GM19099 (cell line): ENCODE results near the gene HGD.

Experiments
- POLR2A ChIP-seq: IDR thresholded peaks from 3 replicates; pipeline ENCODE4 v1.6.1; 2011; ENCODE audit warnings: low read depth; ENCODE audit not compliant: insufficient read length; ENCODE audit errors: extremely low read depth

Gene HGD

DNA sequence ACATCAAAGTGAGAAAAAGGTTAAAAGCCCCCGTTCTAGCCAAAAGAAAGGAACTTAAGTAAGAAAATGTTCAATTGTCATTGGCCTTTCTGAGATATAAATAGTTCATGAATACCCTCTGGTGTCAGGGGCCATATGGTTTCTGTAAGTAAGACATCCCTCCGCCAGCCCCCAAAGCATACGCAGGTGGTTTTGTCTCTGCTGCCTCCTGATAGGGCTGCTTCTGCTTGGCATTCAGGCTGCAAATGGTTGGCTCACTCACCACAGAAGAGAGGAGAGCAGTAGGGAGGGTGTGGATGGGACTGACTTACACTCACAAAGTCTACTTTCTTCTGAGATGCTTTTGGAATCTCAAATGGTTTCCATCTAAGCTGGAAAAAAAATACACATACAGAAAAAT lies 29.8 kb downstream of the HGD start:
- TF ChIP-seq POLR2A = no peak

DNA sequence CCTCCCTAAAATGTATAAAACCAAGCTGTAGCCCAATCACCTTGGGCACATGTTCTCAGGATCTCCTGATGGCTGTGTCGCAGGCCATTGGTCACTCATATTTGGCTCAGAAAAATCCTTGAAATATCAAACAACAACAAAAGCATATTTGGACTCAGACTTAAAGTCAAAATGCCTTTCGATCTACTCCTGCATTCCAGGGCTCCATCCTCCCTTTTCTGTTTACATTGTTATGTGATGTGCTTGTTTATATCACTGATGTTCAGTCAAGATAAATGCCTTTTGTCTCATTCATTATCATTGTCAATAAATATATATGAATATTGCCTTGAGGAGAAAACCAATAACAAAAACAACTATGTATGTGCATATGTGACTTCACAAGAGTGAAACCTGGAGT lies 31.7 kb downstream of the HGD start:
- no peak for TF ChIP-seq POLR2A

DNA sequence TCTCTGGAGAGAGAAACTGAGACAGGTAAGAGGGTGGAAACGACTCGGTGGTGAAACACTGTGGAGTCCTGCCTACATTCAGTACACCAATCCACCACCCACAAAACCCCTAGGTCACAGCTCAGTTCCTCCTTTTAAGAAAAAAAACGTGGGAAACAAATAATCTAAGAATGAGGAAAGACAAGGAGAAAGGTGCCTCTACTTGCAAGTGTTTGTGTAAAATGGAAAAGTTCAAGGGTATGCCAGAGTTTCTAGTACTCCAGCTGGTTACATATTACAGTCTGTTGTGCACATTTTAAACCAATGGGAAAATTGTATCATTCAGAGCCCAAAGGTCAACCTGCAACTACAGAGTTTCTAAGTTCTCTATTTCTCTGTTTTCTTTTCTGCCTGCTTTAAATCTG lies 32.2 kb downstream of the HGD start:
- no peak for TF ChIP-seq POLR2A

DNA sequence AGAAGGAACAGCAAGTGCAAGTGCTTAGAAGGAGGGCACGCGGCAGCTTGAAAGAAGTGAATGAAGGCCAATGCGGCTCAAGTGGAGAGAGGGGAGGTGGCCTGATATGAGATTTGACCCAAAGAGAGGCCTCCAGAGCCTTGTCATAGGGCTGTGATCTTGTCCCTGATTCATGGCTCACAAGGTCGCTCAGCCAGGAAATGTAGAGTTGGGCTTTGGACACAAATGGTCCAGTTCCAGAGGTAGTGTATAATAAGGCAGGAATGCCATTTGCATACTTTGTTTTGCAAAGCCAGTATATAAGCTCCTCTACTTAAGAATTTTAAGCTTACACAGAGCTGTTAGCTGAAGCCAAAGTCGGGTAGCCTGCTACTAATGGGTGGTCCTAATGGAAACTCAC lies 33.7 kb downstream of the HGD start:
- no peak for TF ChIP-seq POLR2A

DNA sequence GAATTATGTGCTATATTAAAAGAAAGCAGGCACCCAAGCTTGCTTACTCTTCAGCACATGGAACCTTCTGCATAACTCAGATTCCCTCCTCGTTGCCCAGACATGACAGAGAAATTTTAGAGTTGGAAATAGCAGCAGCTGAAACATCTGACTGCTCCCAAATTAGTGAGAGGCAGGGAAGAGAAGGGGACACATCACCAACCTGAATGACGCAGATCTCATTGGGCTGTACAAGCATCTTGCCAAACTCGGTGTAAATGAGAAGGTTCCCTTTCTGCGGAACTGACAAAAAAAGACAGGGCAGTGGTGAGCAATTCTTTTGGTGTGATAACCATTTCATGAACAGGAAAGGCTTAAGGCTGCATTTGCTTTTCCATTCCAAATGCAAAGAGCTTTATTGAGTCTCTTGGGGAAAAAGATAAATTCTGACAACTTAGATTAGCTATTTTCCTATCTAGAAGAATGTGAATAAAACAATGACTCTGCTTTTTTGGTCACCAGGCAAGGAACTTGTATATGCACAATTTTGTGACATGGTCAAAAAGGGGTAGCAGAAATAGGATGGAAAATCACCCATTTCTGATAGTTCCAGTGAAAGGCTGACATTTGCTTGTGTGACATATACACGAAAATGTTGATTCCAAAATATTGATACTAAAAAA lies 35.1 kb downstream of the HGD start:
- no peak for TF ChIP-seq POLR2A

DNA sequence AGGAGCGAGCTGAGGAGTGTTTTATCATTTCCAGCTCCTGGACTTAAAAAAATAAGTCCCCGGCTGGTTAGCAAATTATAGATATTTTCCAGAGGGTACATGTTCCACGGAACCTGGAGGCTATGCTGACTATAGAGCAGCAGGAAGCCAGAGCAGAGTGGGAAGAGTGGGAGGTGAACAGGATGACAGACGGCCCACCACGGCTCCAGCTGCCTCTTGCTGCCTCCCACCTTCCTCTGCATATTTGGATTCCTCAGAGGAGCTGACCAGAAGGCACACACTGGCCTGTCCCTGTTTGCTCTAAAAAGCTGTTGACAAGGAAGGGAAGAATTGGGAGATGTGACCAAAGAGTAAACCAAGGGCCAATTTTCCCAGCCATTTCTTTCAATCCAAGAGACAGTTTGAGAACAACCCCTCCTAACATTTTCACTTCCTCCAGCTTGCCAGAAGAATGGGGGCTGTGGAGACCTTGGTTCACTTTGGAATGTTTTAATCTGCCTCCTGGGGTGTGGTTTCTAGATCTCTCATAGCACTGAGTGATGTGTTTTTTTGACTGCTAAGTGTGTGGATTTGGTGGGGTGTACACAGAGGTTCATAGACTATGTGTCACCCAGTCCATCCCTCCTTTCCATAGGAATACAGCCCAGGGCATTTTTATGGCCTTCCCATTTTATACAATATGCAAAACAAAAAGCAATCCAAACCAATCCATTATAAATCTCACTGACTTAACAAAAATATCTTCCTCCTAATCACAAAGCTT lies 36.8 kb downstream of the HGD start:
- TF ChIP-seq POLR2A = no peak

DNA sequence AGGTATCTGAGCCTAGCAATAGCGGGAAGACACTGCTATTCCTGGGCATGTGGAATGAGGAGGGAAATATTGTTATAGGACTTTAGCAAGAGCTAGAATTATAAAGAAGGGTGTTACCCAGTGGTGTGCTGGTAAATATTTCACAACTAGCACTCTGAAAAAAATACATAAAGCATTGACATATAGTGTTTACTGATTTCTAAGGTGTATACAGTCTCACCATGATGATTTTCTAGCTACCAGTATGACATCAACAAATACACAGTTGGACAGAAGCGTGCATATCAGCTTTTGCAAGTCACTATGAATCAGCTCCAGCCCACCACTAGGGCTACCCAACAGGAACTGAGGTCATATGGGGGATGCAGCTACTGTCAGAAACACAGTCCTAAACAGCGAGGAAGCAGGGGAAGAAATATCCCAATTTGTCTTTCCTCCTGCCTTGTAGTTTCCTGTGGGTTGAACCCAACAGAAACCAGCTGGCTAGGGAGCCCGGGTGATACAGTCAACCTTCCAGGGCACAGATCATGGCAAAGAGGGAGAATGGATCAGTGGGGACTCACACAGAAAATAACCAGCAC lies 39.6 kb downstream of the HGD start:
- TF ChIP-seq POLR2A = no peak

DNA sequence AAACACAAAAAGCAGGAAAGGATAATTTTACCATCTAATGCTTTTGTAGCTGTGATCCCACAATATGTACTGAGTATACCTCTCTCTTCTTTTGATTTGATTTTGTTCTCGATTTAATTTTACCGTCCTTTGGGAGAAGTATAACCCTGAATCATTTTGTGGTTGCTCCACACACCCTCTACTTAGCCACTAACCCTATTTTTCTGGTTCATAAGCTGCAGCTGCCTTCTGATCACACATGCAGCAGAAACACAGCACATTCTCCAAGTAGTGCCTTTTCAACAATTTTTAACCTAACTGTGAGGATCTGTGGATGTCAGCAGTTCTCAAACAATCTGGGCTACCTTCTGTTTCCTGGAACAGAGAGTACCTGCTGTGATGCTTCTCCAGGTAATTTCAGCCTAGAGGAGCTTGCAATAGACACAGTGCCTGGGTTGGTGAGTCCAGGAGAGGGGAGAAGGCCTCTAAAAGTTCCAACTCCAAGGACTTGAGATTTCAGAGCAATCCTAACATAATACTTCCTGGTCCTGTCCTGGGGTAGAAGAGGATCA lies 40.3 kb downstream of the HGD start:
- no peak for TF ChIP-seq POLR2A

DNA sequence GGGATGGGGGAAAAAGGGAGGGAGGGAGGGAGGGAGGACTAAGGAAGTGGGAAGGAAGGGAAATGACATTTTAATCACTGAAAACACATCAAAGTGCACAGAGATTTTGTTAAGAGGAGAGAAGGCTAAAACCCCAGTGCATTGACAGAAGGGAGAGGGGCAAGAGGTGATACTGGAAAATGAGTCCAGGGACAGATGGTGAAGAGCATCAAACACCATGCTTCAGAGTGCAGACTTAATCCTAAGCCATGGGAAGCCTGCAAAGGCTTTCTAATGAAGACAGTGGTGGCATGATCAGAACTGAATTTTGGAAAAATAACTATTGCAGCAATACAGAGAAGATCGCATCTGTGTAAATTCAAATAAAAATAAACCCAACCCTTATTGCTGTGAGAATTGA lies 41.8 kb downstream of the HGD start:
- no peak for TF ChIP-seq POLR2A

DNA sequence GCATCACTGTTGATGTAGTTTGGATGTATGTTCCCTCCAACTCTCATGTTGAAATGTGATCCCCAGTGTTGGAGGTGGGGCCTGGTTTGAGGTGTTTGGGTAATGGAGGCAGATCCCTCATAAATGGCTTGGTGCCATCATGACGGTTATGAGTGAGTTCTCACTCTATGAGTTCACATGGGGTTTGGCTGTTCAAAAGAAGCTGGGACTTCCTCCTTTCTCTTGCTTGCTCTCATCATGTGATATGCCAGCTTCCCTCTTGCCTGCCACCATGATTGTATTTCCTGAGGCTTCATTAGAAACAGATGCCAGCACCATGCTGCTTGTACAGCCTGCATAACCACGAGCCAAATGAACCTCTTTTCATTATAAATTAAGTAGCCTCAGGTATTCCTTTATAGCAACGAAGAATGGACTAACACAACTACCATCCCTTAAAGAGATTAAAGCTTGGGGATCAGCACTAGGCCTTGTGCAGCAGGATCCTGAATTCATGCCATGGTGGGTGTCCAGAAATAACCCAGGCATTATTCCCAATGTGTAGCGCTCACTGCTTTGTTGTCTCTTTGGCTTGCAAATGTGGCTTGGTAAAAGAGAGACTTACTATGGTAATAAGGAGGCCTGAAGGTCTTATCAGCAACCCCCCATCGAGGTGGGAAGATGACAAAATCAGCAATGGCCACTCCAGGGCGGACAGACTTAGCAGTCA lies 44.0 kb downstream of the HGD start:
- TF ChIP-seq POLR2A = no peak

DNA sequence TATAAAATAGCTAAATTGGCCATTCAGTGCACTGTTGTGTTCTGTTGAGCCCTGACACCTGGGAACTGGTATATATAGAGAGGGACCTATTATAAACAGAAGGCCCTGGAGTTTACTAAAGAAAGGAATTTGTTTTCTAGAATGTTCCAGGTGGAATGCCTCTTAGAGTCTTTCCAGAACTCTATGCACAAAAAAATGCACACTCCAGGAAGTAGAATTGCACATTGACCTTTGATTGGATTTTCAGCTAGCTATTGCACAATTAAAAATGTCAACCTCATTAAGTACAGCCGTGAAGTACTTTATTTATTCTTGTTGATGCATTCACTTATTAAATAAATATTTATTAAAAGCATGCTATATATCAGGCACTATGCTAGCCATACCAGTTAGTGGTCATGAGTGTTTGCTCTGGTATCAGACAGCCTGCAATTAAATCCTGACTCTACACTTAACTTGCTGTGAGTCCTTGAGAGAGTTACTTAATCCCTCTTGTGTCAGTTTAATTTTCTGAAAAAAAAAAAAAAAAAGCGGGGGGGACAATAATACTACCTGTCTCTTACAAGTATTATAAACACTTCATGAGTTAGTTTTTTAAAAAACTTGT lies 45.1 kb downstream of the HGD start:
- TF ChIP-seq POLR2A = no peak

DNA sequence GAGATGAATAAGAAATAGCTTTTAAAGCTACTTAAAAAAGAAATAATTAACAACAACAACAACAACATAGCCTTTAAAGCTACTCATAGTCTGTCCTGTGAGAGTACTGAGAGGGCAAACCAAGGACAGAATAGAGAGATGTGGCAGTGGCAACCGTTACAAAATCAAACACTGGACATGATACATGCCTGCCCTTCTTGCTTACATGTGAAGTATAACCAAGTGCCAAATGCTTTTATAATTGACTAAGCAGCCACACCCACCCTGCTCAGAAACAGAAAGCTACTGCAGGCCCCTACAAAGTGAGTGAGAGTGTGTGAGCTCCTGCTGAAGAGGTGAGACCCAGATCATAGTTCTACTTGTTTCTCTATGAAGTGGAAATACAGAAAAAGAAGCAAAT lies 47.5 kb downstream of the HGD start:
- TF ChIP-seq POLR2A = no peak

DNA sequence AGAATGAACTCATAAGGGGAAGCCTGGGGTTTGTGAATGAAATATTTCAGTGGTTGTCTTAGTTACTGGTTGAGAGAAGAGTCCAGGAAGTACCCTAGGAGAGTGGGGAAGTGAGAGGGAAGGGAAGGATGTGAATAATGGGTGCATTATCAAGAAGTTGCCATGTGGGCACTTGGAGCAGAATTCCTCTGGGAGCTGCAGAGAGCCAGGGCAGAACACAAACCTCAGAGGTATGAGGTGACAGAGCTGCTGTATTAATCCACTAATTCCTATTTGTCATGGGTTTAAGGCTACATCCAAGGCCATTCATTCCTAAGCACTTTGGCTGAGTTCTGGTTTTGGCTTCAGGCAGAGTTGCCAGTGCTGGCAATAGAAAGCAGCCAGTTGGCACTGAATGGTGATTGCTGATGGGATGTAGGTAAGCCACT lies 56.9 kb downstream of the HGD start:
- TF ChIP-seq POLR2A = no peak

DNA sequence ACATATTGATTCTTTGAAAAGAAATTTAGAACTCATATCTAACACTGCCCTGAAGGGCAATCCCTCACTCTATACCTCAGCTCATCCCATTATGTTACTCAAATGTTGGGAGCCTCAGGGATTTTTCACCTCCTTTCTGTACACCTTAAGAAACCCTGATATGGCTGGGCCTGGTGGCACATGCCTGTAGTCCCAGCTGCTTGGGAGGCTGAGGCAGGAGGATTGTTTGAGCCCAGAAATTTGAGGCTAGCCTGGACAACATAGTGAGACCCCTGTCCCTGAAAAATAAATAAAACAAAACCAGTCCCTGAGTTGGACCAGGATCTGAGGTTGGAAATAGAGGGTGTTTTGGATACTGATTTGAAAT lies 58.3 kb downstream of the HGD start:
- no peak for TF ChIP-seq POLR2A
